Osteoblast (primary cell): ENCODE results near the gene ZMIZ1. TPM values are rescaled to one million over a fixed set of nuclear protein-coding genes. Genes with fewer than 3 reads are reported as not detected.
A peak's percentile ranks its signal among the peaks of the same experiment; 100 is the strongest.

ENCODE experiments used
- DNase-seq: peaks from one replicate; pipeline ENCODE4 v3.0.0; 2011; ENCODE audit warnings: low spot score, mixed read lengths; ENCODE audit not compliant: insufficient read length; ENCODE audit errors: missing footprints
- H2AFZ ChIP-seq: 2 replicates; pipeline ENCODE4 v1.6.0; 2011; ENCODE audit warnings: mild to moderate bottlenecking, low read length
- H3K27ac ChIP-seq: 2 replicates; pipeline ENCODE4 v1.5.1; 2011; ENCODE audit warnings: mild to moderate bottlenecking, low read depth, low read length, moderate library complexity
- H3K27me3 ChIP-seq: 2 replicates; pipeline ENCODE4 v1.6.0; 2012; ENCODE audit warnings: mild to moderate bottlenecking, control low read depth, inconsistent platforms, low read length, moderate library complexity; ENCODE audit not compliant: insufficient read depth
- H3K36me3 ChIP-seq: 2 replicates; pipeline ENCODE4 v1.5.1; 2011; ENCODE audit warnings: mild to moderate bottlenecking, low read length, control low read depth, moderate library complexity; ENCODE audit not compliant: insufficient read depth
- H3K4me1 ChIP-seq: 2 replicates; pipeline ENCODE4 v1.5.1; 2011; ENCODE audit warnings: mild to moderate bottlenecking, low read length, control low read depth, moderate library complexity; ENCODE audit not compliant: insufficient read depth
- H3K4me2 ChIP-seq: 2 replicates; pipeline ENCODE4 v1.6.0; 2011; ENCODE audit warnings: mild to moderate bottlenecking, low read length; ENCODE audit not compliant: insufficient read depth
- H3K4me3 ChIP-seq: fragments of 200-600 bp; sonication (generic); 3 replicates; pipeline ENCODE4 v1.5.1; 2012; ENCODE audit warnings: mild to moderate bottlenecking, low read length, inconsistent platforms; ENCODE audit not compliant: insufficient read depth
- H3K79me2 ChIP-seq: 2 replicates; pipeline ENCODE4 v1.6.0; 2012; ENCODE audit warnings: mild to moderate bottlenecking, low read length, control low read depth, inconsistent platforms; ENCODE audit not compliant: insufficient read depth
- H3K9me3 ChIP-seq: 2 replicates; pipeline ENCODE4 v1.5.1; 2011; ENCODE audit warnings: low read depth, low read length, control low read depth
- H4K20me1 ChIP-seq: 2 replicates; pipeline ENCODE4 v1.6.0; 2012; ENCODE audit warnings: mild to moderate bottlenecking, low read length, control low read depth; ENCODE audit not compliant: insufficient read depth
- total RNA-seq: library from RNA; depleted of rRNA; stranded (reverse); fragments of >200 nt; gene quantifications from 2 replicates; pipeline ENCODE4 v1.2.3, GENCODE V29; 2012
- TF ChIP-seq, protein P1 (sequence below): IDR thresholded peaks from 2 replicates; pipeline ENCODE4 v1.5.1; 2011; ENCODE audit warnings: mild to moderate bottlenecking, low read depth, low read length, moderate library complexity; ENCODE audit errors: extremely low read depth

ZMIZ1 gene
- total RNA-seq, 1 donor: 40.9 TPM

DNA sequence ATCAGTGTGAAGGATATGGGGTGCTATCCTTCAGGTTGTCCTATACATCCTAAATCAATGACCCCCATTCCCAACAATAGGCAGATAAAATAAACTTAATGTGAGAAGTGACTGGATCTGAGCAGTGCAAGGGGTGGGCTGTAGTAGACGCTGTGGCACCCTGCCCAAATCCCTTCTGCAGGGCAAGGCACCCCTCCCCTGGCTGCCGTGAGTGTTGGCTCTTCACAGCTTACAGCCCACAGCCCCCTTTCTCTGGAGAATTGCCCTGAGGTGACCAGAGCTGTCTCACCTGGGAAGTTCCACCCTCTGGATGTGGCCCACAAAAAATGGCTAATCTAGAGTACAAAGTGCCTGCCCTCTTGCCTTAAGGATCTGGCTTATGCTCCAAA, 252.7 kb downstream of the ZMIZ1 start:
- H3K9me3 ChIP-seq: no peaks in the 10 kb centered on the region
- TF ChIP-seq, protein P1, sequence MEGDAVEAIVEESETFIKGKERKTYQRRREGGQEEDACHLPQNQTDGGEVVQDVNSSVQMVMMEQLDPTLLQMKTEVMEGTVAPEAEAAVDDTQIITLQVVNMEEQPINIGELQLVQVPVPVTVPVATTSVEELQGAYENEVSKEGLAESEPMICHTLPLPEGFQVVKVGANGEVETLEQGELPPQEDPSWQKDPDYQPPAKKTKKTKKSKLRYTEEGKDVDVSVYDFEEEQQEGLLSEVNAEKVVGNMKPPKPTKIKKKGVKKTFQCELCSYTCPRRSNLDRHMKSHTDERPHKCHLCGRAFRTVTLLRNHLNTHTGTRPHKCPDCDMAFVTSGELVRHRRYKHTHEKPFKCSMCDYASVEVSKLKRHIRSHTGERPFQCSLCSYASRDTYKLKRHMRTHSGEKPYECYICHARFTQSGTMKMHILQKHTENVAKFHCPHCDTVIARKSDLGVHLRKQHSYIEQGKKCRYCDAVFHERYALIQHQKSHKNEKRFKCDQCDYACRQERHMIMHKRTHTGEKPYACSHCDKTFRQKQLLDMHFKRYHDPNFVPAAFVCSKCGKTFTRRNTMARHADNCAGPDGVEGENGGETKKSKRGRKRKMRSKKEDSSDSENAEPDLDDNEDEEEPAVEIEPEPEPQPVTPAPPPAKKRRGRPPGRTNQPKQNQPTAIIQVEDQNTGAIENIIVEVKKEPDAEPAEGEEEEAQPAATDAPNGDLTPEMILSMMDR: no peak
- H4K20me1 ChIP-seq: no peaks in the 10 kb centered on the region
- no peak overlapping the region for H3K4me2 ChIP-seq
- no peak overlapping the region for H3K4me3 ChIP-seq
- DNase-seq: no peak
- no peak overlapping the region for H2AFZ ChIP-seq
- peak overlapping the region; percentile 92 for H3K27ac ChIP-seq
- H3K27me3 ChIP-seq: no peaks in the 10 kb centered on the region
- no peaks in the 10 kb centered on the region for H3K36me3 ChIP-seq
- peaks cover 65% of the 10 kb centered on the region for H3K4me1 ChIP-seq
- H3K79me2 ChIP-seq: no peaks in the 10 kb centered on the region

DNA sequence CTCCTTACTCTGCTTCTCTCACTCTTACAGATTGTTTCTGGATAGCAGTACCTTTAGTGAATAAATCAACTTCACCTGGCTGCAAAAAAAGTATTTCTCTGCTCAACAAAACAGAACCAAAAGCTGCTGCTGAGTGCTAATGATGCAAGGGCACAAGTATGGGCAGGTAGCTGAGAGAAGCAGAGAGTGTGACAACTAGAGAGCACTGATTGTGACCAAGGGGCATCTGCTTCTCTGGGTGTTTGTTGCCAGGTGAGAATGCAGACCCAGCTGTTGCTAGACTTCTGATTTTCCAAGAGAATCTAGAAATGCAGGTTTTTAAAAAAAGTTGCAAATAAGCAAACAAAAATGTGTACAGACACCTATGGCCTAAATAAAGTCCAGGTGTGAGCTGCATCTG, 253.2 kb downstream of the ZMIZ1 start:
- peak overlapping the region; percentile 92 for H3K27ac ChIP-seq
- H3K36me3 ChIP-seq: no peaks in the 10 kb centered on the region
- no peak overlapping the region for H2AFZ ChIP-seq
- H3K4me3 ChIP-seq: no peak overlapping the region
- no peaks in the 10 kb centered on the region for H3K79me2 ChIP-seq
- H3K4me1 ChIP-seq: peaks cover 61% of the 10 kb centered on the region
- DNase-seq: peak; percentile 6
- H4K20me1 ChIP-seq: no peaks in the 10 kb centered on the region
- no peaks in the 10 kb centered on the region for H3K27me3 ChIP-seq
- H3K4me2 ChIP-seq: no peak overlapping the region
- no peaks in the 10 kb centered on the region for H3K9me3 ChIP-seq
- TF ChIP-seq, protein P1: no peak

DNA sequence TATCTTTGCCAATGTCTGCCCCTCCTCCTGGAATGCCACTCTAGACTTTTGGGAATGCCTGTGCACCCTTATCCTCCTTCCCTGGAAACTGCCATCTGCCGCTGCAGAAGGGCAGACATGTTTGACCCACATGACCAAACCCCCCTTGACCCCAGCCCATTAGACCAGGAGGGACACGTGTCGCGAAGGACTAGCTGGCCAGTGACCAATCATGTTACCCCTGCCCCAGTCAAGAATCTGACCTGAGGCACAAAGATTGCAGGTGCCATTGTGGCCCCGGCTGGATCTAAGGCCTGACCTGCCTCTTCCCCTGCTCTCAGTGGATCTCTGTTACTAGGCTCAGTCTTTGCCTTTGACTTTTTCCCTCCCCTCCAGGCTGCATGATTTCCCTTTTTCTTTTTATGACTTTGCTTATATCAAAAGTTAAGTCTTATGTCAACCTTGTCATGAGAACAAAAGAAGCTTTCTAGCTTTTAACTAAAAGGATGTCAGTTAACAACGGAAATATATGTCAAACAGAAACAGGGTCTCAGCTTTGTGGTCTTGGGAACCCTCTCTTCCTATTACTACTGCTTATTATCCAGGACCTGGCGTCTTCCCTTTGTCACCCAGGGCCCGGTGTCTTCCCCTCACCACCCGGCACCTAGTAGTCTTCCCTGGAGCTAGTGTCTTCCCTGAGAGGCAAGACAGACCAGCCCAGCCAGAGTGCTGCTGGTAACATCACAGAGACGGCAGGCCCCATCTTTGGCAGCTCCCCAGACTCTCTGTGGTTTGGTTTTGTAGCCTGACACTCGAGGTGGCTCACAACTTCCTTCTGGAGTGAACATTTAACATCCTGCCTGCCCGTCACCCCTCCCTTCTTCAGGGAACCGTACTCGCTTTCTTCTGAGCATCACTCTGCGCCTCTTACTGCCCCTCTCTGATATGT, 254.1 kb downstream of the ZMIZ1 start:
- H3K4me2 ChIP-seq: peak overlapping the region; percentile 49
- H3K4me1 ChIP-seq: peaks cover 51% of the 10 kb centered on the region
- peak overlapping the region; percentile 74 for H3K27ac ChIP-seq
- no peaks in the 10 kb centered on the region for H4K20me1 ChIP-seq
- no peaks in the 10 kb centered on the region for H3K27me3 ChIP-seq
- TF ChIP-seq, protein P1: no peak
- no peaks in the 10 kb centered on the region for H3K79me2 ChIP-seq
- peak; percentile 93 for DNase-seq
- H2AFZ ChIP-seq: peak overlapping the region; percentile 73
- no peaks in the 10 kb centered on the region for H3K9me3 ChIP-seq
- H3K4me3 ChIP-seq: no peak overlapping the region
- H3K36me3 ChIP-seq: no peaks in the 10 kb centered on the region

DNA sequence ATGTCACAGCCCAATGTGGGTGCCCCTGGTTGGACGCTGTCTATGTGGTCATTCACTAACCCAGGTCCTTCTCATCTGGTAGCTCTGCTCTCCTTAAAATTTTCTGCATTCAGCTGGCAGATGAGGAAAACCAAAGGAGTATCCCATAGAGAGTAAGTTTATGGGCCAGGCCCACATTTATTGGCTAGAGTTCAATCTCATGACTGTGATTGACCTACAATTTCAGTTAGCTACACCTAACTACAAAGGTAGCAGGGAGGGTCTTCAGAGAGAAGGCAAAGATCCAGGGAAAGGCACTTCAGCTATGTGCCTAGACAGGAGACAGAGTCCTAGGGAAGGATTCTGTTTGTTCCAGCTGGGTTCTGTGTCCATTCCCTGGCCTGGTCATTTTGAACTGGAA, 254.8 kb downstream of the ZMIZ1 start:
- peak overlapping the region; percentile 73 for H2AFZ ChIP-seq
- peaks cover 45% of the 10 kb centered on the region for H3K4me1 ChIP-seq
- TF ChIP-seq, protein P1: no peak

More for the DNA sequence above, 254.8 kb downstream of the ZMIZ1 start:
- Histone ChIP-seq H4K20me1 (no peaks in the 10 kb centered on the region), H3K79me2 (no peaks in the 10 kb centered on the region), H3K4me2 (peak overlapping the region; percentile 49), H3K27ac (peak overlapping the region; percentile 74), H3K4me3 (no peak overlapping the region), H3K9me3 (no peaks in the 10 kb centered on the region), H3K27me3 (no peaks in the 10 kb centered on the region), H3K36me3 (no peaks in the 10 kb centered on the region)
- DNase-seq: peak; percentile 71
